Transverse colon (tissue), 4 donors: ENCODE data around the gene TMEM237.
A peak's percentile ranks its signal among the peaks of the same experiment; 100 is the strongest.

ENCODE experiments used
- CTCF ChIP-seq, 5 experiments: fragments of 200-600 bp in 3 of 5; fragments of 450-650 bp in 2 of 5; sonication (generic) in 3 of 5; IDR thresholded peaks; 1 replicate in 2 of 5; 2 replicates in 3 of 5; pipeline ENCODE4 v1.5.1; 2016 to 2017; ENCODE audit warnings: antibody characterized with exemption in 5 of 5, inconsistent platforms in 3 of 5, mild to moderate bottlenecking in 2 of 5, moderate library complexity in 1 of 5
- EP300 ChIP-seq: sonication (generic); formaldehyde crosslinking; IDR thresholded peaks from one replicate; pipeline ENCODE4 v1.6.1; 2017; ENCODE audit warnings: antibody characterized with exemption, low read depth
- POLR2A ChIP-seq: fragments of 450-650 bp; IDR thresholded peaks from one replicate; pipeline ENCODE4 v1.6.1; 2016; ENCODE audit warnings: antibody characterized with exemption, mild to moderate bottlenecking, moderate library complexity
- POLR2AphosphoS5 ChIP-seq, 3 donors: sonication (generic); formaldehyde crosslinking; IDR thresholded peaks; one replicate each; pipeline ENCODE4 v1.6.1; 2016; ENCODE audit warnings: antibody characterized with exemption in 3 of 3

GRCh38 chr2:201618744-201619662 lies 24.3 kb downstream of the TMEM237 start:
- TF ChIP-seq CTCF (IDR thresholded peaks at IDR 0.05) (peak in 1 of 5 experiments; percentile 18), POLR2A (no peak), POLR2AphosphoS5 (IDR thresholded peaks at IDR 0.05) (no peak), EP300 (no peak)
